K562 (cell line): ENCODE results near the gene NAXE. TPM values are rescaled to one million over a fixed set of nuclear protein-coding genes. Genes with fewer than 3 reads are reported as not detected.

ENCODE experiments used
- ARHGAP35 ChIP-seq: fragments of 450-650 bp; IDR thresholded peaks from 2 replicates; pipeline ENCODE4 v1.6.1; 2018; ENCODE audit not compliant: partially characterized antibody
- CC2D1A ChIP-seq: fragments of 450-650 bp; IDR thresholded peaks from 2 replicates; pipeline ENCODE4 v1.6.1; 2017; ENCODE audit warnings: mild to moderate bottlenecking
- FIP1L1 ChIP-seq: fragments of 200-400 bp; formaldehyde crosslinking; IDR thresholded peaks from 2 replicates; pipeline ENCODE4 v1.6.1; 2018; ENCODE audit warnings: mild to moderate bottlenecking, low read depth, low read length; ENCODE audit not compliant: poor library complexity, severe bottlenecking
- FOXA1 ChIP-seq: fragments of 450-650 bp; IDR thresholded peaks from 2 replicates; pipeline ENCODE4 v1.6.1; 2016; ENCODE audit warnings: mild to moderate bottlenecking, borderline replicate concordance
- FOXP1 ChIP-seq: sonication (generic); formaldehyde crosslinking; IDR thresholded peaks from 2 replicates; pipeline ENCODE4 v1.8.0; 2022; ENCODE audit warnings: mild to moderate bottlenecking, missing genetic modification reagents
- MCM5 ChIP-seq: fragments of 450-650 bp; IDR thresholded peaks from 2 replicates; pipeline ENCODE4 v1.6.1; 2016; ENCODE audit warnings: low read depth
- MIER1 ChIP-seq: fragments of 450-650 bp; IDR thresholded peaks from 2 replicates; pipeline ENCODE4 v1.6.1; 2016; ENCODE audit warnings: antibody characterized with exemption, mild to moderate bottlenecking, low read depth
- MTA3 ChIP-seq: fragments of 450-650 bp; formaldehyde crosslinking; IDR thresholded peaks from 2 replicates; pipeline ENCODE4 v1.6.1; 2017; ENCODE audit warnings: mild to moderate bottlenecking, borderline replicate concordance
- NFIC ChIP-seq: fragments of 450-650 bp; IDR thresholded peaks from 2 replicates; pipeline ENCODE4 v1.6.1; 2017; ENCODE audit warnings: mild to moderate bottlenecking, inconsistent platforms
- SMC3 ChIP-seq: conservative IDR thresholded peaks from 2 replicates; pipeline ENCODE4 v1.6.1; 2011; ENCODE audit warnings: low read depth, low read length, improper control_type of control experiment; ENCODE audit not compliant: insufficient read depth
- SUPT5H ChIP-seq: fragments of 450-650 bp; IDR thresholded peaks from 2 replicates; pipeline ENCODE4 v1.6.1; 2016
- ZFX ChIP-seq: sonication (generic); formaldehyde crosslinking; IDR thresholded peaks from 2 replicates; pipeline ENCODE4 v1.8.0; 2022; ENCODE audit warnings: mild to moderate bottlenecking, missing genetic modification reagents, moderate library complexity
- ZNF518B ChIP-seq: fragments of 250-450 bp; sonication (Bioruptor Pico); IDR thresholded peaks from 2 replicates; pipeline ENCODE4 v1.5.0; 2021; ENCODE audit warnings: mild to moderate bottlenecking, moderate library complexity
- ZNF589 ChIP-seq: fragments of 200-800 bp; sonication (Bioruptor generic); IDR thresholded peaks from 2 replicates; pipeline ENCODE4 v1.6.1; 2016; ENCODE audit warnings: low read depth, missing genetic modification characterization, missing compliant biosample characterization
- polyA plus RNA-seq, 8 experiments: library from polyadenylated mRNA; depleted of rRNA in 4 of 8; stranded (reverse) in 5 of 8; unstranded in 3 of 8; fragments of >200 nt; fragmentation: Nextera tagmentation in 2 of 8; fragmentation: Illumina TruSeq in 1 of 8; extraction: Ambion mirVana in 2 of 8; extraction: Trizol in 1 of 8; gene quantifications; 2 replicates each; pipeline versions ENCODE4 v1.2.1 to v1.2.3, GENCODE V29; 2011 to 2014; ENCODE audit warnings: inconsistent platforms in 1 of 8, missing spikeins in 1 of 8
- total RNA-seq, 7 experiments: library from RNA; depleted of rRNA in 6 of 7; stranded (reverse); fragments of >200 nt in 6 of 7; fragmentation: Illumina TruSeq in 2 of 7; extraction: Trizol in 2 of 7; gene quantifications; 2 replicates each; pipeline versions ENCODE4 v1.2.1 to v1.2.3, GENCODE V29; 2011 to 2021; ENCODE audit warnings: low replicate concordance in 1 of 7
- TF ChIP-seq, protein P1 (sequence below): fragments of 250-450 bp; sonication (Bioruptor Pico); IDR thresholded peaks from 2 replicates; pipeline ENCODE4 v1.8.0; 2021; ENCODE audit warnings: borderline replicate concordance, mild to moderate bottlenecking, moderate library complexity; ENCODE audit not compliant: poor library complexity, severe bottlenecking
- TF ChIP-seq, protein P2 (sequence below), 2 experiments: fragments of 450-650 bp; formaldehyde crosslinking in 1 of 2; IDR thresholded peaks; 2 replicates each; pipeline versions ENCODE4 v1.4.0 to v1.6.1; 2014 to 2020; ENCODE audit warnings: mild to moderate bottlenecking in 2 of 2, borderline replicate concordance in 1 of 2, low read depth in 1 of 2

Gene NAXE
- total and polyA plus RNA-seq, 9 of the 15 experiments (the other 6 are each of a cell fraction or from before 2014, with no cell fraction given), result 27.3 to 137 (median 90.0) TPM

GRCh38 chr1:156625436-156626078 is 34.0 kb downstream of the NAXE start (continued):
- TF ChIP-seq, protein P1, sequence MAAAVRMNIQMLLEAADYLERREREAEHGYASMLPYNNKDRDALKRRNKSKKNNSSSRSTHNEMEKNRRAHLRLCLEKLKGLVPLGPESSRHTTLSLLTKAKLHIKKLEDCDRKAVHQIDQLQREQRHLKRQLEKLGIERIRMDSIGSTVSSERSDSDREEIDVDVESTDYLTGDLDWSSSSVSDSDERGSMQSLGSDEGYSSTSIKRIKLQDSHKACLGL (CRISPR knock-in tag), result no peak
- TF ChIP-seq FOXA1 (no peak), CC2D1A (peak; percentile 50), MCM5 (no peak), SUPT5H (peak; percentile 34; the same call in 1 of the 2 replicates), MIER1 (0 out of 2 replicates have a peak, but pooled peaks have one; percentile 29), FOXP1 (CRISPR knock-in tag) (peak; percentile 55; the same call in 1 of the 2 replicates), MTA3 (no peak), ZNF589 (no peak), FIP1L1 (no peak), NFIC (peak; percentile 42), SMC3 (peak; percentile 64), ARHGAP35 (peak; percentile 57), ZFX (peak; percentile 39; the same call in 1 of the 2 replicates), ZNF518B (no peak)
- TF ChIP-seq, protein P2, sequence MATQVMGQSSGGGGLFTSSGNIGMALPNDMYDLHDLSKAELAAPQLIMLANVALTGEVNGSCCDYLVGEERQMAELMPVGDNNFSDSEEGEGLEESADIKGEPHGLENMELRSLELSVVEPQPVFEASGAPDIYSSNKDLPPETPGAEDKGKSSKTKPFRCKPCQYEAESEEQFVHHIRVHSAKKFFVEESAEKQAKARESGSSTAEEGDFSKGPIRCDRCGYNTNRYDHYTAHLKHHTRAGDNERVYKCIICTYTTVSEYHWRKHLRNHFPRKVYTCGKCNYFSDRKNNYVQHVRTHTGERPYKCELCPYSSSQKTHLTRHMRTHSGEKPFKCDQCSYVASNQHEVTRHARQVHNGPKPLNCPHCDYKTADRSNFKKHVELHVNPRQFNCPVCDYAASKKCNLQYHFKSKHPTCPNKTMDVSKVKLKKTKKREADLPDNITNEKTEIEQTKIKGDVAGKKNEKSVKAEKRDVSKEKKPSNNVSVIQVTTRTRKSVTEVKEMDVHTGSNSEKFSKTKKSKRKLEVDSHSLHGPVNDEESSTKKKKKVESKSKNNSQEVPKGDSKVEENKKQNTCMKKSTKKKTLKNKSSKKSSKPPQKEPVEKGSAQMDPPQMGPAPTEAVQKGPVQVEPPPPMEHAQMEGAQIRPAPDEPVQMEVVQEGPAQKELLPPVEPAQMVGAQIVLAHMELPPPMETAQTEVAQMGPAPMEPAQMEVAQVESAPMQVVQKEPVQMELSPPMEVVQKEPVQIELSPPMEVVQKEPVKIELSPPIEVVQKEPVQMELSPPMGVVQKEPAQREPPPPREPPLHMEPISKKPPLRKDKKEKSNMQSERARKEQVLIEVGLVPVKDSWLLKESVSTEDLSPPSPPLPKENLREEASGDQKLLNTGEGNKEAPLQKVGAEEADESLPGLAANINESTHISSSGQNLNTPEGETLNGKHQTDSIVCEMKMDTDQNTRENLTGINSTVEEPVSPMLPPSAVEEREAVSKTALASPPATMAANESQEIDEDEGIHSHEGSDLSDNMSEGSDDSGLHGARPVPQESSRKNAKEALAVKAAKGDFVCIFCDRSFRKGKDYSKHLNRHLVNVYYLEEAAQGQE (IDR thresholded peaks at IDR 0.05; ENCODE audit: borderline replicate concordance), result peak; percentile 48; the same call in 1 of the 2 replicates
- TF ChIP-seq, protein P2 (CRISPR knock-in tag; IDR thresholded peaks at IDR 0.05; ENCODE audit: low read depth), result no peak
